Stimulated activated naive CD8-positive, alpha-beta T cell treated with anti-CD3 and anti-CD28 coated beads, Interleukin-15, amount 100 ng/mL, for 72 hours (primary cell): ENCODE results near the gene CNPPD1.
A peak's percentile ranks its signal among the peaks of the same experiment; 100 is the strongest.

Experiments
- ATAC-seq: fragments of 150-1000 bp; cut with Tn5 transposase; 2 replicates; pipeline ENCODE4 v1.10.0; 2021; ENCODE audit warnings: mild to moderate bottlenecking, moderate library complexity
- DNase-seq, 2 donors: peaks; one replicate each; pipeline ENCODE4 v3.0.0; 2021 to 2022
- H3K27ac Mint-ChIP-seq, 2 donors: one replicate each; pipeline ENCODE4 v1.8.0; 2022; ENCODE audit warnings: mild to moderate bottlenecking in 2 of 2, mixed read lengths in 2 of 2, moderate library complexity in 2 of 2
- H3K27me3 Mint-ChIP-seq: one replicate; pipeline ENCODE4 v1.8.0; 2022; ENCODE audit warnings: mixed read lengths
- H3K4me1 Mint-ChIP-seq: one replicate; pipeline ENCODE4 v1.8.0; 2022; ENCODE audit warnings: mild to moderate bottlenecking, mixed read lengths
- H3K4me3 Mint-ChIP-seq, 2 donors: one replicate each; pipeline ENCODE4 v1.8.0; 2022; ENCODE audit warnings: mild to moderate bottlenecking in 2 of 2, mixed read lengths in 2 of 2, moderate library complexity in 1 of 2
- H3K9me3 Mint-ChIP-seq, 2 donors: one replicate each; pipeline ENCODE4 v1.8.0; 2022; ENCODE audit warnings: mixed read lengths in 2 of 2

The CNPPD1 gene

GRCh38 chr2:219199470-219200211, 22.9 kb upstream of the CNPPD1 start:
- ATAC-seq, result no peak

GRCh38 chr2:219198974-219199373, 22.2 kb upstream of the CNPPD1 start:
- H3K9me3 Mint-ChIP-seq, result no peaks in the 10 kb centered on the region
- no peak overlapping the region for H3K27ac Mint-ChIP-seq
- H3K4me3 Mint-ChIP-seq, result peak overlapping the region; percentile 24 to 85
- H3K4me1 Mint-ChIP-seq, result peaks cover 34% of the 10 kb centered on the region
- no peaks in the 10 kb centered on the region for H3K27me3 Mint-ChIP-seq
- ATAC-seq (no peak), DNase-seq (no peak)

More at GRCh38 chr2:219199470-219200211, 22.9 kb upstream of the CNPPD1 start:
- peak overlapping the region; percentile 24 to 85 for H3K4me3 Mint-ChIP-seq
- no peak for DNase-seq
- no peaks in the 10 kb centered on the region for H3K27me3 Mint-ChIP-seq
- H3K27ac Mint-ChIP-seq, result peak overlapping the region; percentile 41 to 65
- peaks cover 0 to 6% of the 10 kb centered on the region in 2 donors for H3K9me3 Mint-ChIP-seq
- H3K4me1 Mint-ChIP-seq, result peaks cover 34% of the 10 kb centered on the region

- H3K4me3 Mint-ChIP-seq, result no peak overlapping the region
- peaks cover 34% of the 10 kb centered on the region for H3K4me1 Mint-ChIP-seq
- no peaks in the 10 kb centered on the region for H3K27me3 Mint-ChIP-seq
- DNase-seq (no peak), ATAC-seq (no peak)
- H3K9me3 Mint-ChIP-seq, result no peaks in the 10 kb centered on the region
- H3K27ac Mint-ChIP-seq, result no peak overlapping the region
Measured at GRCh38 chr2:219197388-219197787, 20.7 kb upstream of the CNPPD1 start.

- Mint-ChIP-seq H3K4me3 (peak overlapping the region in 1 of 2 donors; percentile 41), H3K9me3 (no peaks in the 10 kb centered on the region), H3K27me3 (no peaks in the 10 kb centered on the region), H3K4me1 (peaks cover 37% of the 10 kb centered on the region), H3K27ac (peak overlapping the region; percentile 4 to 90)
- ATAC-seq (peak; percentile 94), DNase-seq (peak in 1 of 2 donors; percentile 54)
Measured at GRCh38 chr2:219186754-219187456, 10.2 kb upstream of the CNPPD1 start.

- Mint-ChIP-seq H3K9me3 (no peaks in the 10 kb centered on the region), H3K4me3 (no peak overlapping the region), H3K4me1 (peaks cover 65% of the 10 kb centered on the region), H3K27me3 (no peaks in the 10 kb centered on the region), H3K27ac (no peak overlapping the region)
- ATAC-seq (no peak), DNase-seq (no peak)
Measured at GRCh38 chr2:219184121-219184520, 7.4 kb upstream of the CNPPD1 start.

GRCh38 chr2:219183151-219183772, 6.5 kb upstream of the CNPPD1 start:
- DNase-seq, result no peak
- H3K27me3 Mint-ChIP-seq, result no peaks in the 10 kb centered on the region
- H3K9me3 Mint-ChIP-seq, result no peaks in the 10 kb centered on the region
- H3K4me1 Mint-ChIP-seq, result peaks cover 67% of the 10 kb centered on the region
- H3K27ac Mint-ChIP-seq, result peak overlapping the region; percentile 62 to 92
- ATAC-seq, result no peak
- H3K4me3 Mint-ChIP-seq, result peak overlapping the region in 1 of 2 donors; percentile 16

GRCh38 chr2:219182331-219183150, 5.8 kb upstream of the CNPPD1 start:
- Mint-ChIP-seq H3K27ac (peak overlapping the region; percentile 62 to 92), H3K9me3 (no peaks in the 10 kb centered on the region), H3K27me3 (no peaks in the 10 kb centered on the region), H3K4me3 (peak overlapping the region; percentile 11 to 16), H3K4me1 (peaks cover 66% of the 10 kb centered on the region)
- ATAC-seq (peak; percentile 51), DNase-seq (peak in 1 of 2 donors; percentile 43)

- peak overlapping the region in 1 of 2 donors; percentile 24 for H3K4me3 Mint-ChIP-seq
- no peak for ATAC-seq
Measured at GRCh38 chr2:219181531-219181930, 4.8 kb upstream of the CNPPD1 start.

GRCh38 chr2:219180961-219181360, 4.2 kb upstream of the CNPPD1 start:
- H3K9me3 Mint-ChIP-seq, result no peaks in the 10 kb centered on the region
- H3K27me3 Mint-ChIP-seq, result no peaks in the 10 kb centered on the region
- ATAC-seq (no peak), DNase-seq (no peak)
- no peak overlapping the region for H3K27ac Mint-ChIP-seq
- H3K4me1 Mint-ChIP-seq, result peaks cover 50% of the 10 kb centered on the region
- H3K4me3 Mint-ChIP-seq, result no peak overlapping the region

More at GRCh38 chr2:219181531-219181930, 4.8 kb upstream of the CNPPD1 start:
- Mint-ChIP-seq H3K27ac (peak overlapping the region; percentile 83 to 86), H3K9me3 (no peaks in the 10 kb centered on the region), H3K4me1 (peaks cover 55% of the 10 kb centered on the region), H3K27me3 (no peaks in the 10 kb centered on the region)
- DNase-seq, result no peak

- Mint-ChIP-seq H3K4me1 (peaks cover 57% of the 10 kb centered on the region), H3K27me3 (no peaks in the 10 kb centered on the region), H3K9me3 (no peaks in the 10 kb centered on the region), H3K27ac (peak overlapping the region in 1 of 2 donors; percentile 7), H3K4me3 (peak overlapping the region; percentile 73 to 87)
- DNase-seq, result no peak
- ATAC-seq, result no peak
Measured at GRCh38 chr2:219179601-219180465, 3.1 kb upstream of the CNPPD1 start.

GRCh38 chr2:219178377-219179175, 1.9 kb upstream of the CNPPD1 start:
- Mint-ChIP-seq H3K4me3 (peak overlapping the region; percentile 73 to 87), H3K27me3 (no peaks in the 10 kb centered on the region), H3K9me3 (no peaks in the 10 kb centered on the region), H3K4me1 (peaks cover 68% of the 10 kb centered on the region), H3K27ac (peak overlapping the region; percentile 79 to 85)
- ATAC-seq (peak; percentile 2), DNase-seq (no peak)

- ATAC-seq (peak; percentile 54), DNase-seq (peak; percentile 79 to 80)
- H3K4me1 Mint-ChIP-seq, result peaks cover 60% of the 10 kb centered on the region
- H3K9me3 Mint-ChIP-seq, result no peaks in the 10 kb centered on the region
- H3K4me3 Mint-ChIP-seq, result peak within 1 kb of the TSS; percentile 97
- peak within 1 kb of the TSS; percentile 98 for H3K27ac Mint-ChIP-seq
- no peaks in the 10 kb centered on the region for H3K27me3 Mint-ChIP-seq
Measured at GRCh38 chr2:219177552-219178376, 1.0 kb upstream of the CNPPD1 start, which contains the start of gene RETREG2. Gene RETREG2, plus strand, starts transcription at chr2:219178275. Its CDS starts 78 bp downstream, at chr2:219178353.
